Tibial nerve (tissue), 4 donors: Measurements from ENCODE around the gene MIOX.

ENCODE experiments used
- CTCF ChIP-seq, 5 experiments: fragments of 200-600 bp in 3 of 5; fragments of 450-650 bp in 2 of 5; sonication (generic) in 3 of 5; IDR thresholded peaks; one replicate each; pipeline ENCODE4 v1.5.1; 2016 to 2019; ENCODE audit warnings: antibody characterized with exemption in 5 of 5, mild to moderate bottlenecking in 3 of 5, moderate library complexity in 2 of 5
- EP300 ChIP-seq, 2 donors: sonication (generic); formaldehyde crosslinking; IDR thresholded peaks; one replicate each; pipeline ENCODE4 v1.6.1; 2017; ENCODE audit warnings: antibody characterized with exemption in 2 of 2, mild to moderate bottlenecking in 1 of 2
- POLR2A ChIP-seq, 2 donors: fragments of 450-650 bp; IDR thresholded peaks; one replicate each; pipeline ENCODE4 v1.6.1; 2017; ENCODE audit warnings: antibody characterized with exemption in 2 of 2, mild to moderate bottlenecking in 2 of 2, moderate library complexity in 2 of 2

GRCh38 chr22:50467773-50468440 is 18.8 kb upstream of the MIOX start:
- TF ChIP-seq CTCF (IDR thresholded peaks at IDR 0.05) (no peak), POLR2A (IDR thresholded peaks at IDR 0.05) (no peak), EP300 (IDR thresholded peaks at IDR 0.05) (no peak)
